ENCODE results near the gene RDH11. TPM values are rescaled to one million over a fixed set of nuclear protein-coding genes. Genes with fewer than 3 reads are reported as not detected.

The RDH11 gene
- total RNA-seq, 4 donors from 2014 or later: 35.6 to 74.6 (median 48.0) TPM

DNA sequence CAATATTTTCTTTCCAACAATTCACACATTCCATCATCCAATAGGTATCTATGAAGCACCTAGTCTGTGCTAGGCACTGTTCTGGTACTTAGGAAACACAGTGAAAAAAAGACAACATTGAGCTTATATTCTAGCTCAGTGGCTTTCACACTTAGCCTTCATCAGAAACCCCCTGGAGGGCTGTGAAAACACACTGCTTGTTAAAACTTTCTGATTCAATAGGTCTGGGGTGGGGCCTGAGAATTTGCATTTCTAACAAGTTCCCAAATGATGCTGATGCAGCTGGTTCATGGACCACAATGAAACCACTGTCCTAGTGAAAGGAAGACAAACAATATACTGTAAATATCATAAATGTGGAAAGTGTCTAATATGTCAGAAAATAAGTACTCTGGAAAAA, 27.0 kb downstream of the RDH11 start:
- Histone ChIP-seq H3K36me3 (no peaks in the 10 kb centered on the region), H3K27me3 (no peaks in the 10 kb centered on the region), H3K4me1 (peaks cover 7 to 66% (median 32%) of the 10 kb centered on the region in 3 donors), H3K9me3 (no peaks in the 10 kb centered on the region), H3K4me3 (no peak overlapping the region), H3K27ac (no peak overlapping the region)
- no peak for DNase-seq
- TF ChIP-seq POLR2A (IDR thresholded peaks at IDR 0.05): no peak
- TF ChIP-seq, protein P1, sequence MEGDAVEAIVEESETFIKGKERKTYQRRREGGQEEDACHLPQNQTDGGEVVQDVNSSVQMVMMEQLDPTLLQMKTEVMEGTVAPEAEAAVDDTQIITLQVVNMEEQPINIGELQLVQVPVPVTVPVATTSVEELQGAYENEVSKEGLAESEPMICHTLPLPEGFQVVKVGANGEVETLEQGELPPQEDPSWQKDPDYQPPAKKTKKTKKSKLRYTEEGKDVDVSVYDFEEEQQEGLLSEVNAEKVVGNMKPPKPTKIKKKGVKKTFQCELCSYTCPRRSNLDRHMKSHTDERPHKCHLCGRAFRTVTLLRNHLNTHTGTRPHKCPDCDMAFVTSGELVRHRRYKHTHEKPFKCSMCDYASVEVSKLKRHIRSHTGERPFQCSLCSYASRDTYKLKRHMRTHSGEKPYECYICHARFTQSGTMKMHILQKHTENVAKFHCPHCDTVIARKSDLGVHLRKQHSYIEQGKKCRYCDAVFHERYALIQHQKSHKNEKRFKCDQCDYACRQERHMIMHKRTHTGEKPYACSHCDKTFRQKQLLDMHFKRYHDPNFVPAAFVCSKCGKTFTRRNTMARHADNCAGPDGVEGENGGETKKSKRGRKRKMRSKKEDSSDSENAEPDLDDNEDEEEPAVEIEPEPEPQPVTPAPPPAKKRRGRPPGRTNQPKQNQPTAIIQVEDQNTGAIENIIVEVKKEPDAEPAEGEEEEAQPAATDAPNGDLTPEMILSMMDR (IDR thresholded peaks at IDR 0.05): no peak
- intact Hi-C loops (cut with DNase I): loop anchor here (10.0 kb wide), 1 partner anchor 54 kb away; the partner anchor contains the start of gene ARG2

DNA sequence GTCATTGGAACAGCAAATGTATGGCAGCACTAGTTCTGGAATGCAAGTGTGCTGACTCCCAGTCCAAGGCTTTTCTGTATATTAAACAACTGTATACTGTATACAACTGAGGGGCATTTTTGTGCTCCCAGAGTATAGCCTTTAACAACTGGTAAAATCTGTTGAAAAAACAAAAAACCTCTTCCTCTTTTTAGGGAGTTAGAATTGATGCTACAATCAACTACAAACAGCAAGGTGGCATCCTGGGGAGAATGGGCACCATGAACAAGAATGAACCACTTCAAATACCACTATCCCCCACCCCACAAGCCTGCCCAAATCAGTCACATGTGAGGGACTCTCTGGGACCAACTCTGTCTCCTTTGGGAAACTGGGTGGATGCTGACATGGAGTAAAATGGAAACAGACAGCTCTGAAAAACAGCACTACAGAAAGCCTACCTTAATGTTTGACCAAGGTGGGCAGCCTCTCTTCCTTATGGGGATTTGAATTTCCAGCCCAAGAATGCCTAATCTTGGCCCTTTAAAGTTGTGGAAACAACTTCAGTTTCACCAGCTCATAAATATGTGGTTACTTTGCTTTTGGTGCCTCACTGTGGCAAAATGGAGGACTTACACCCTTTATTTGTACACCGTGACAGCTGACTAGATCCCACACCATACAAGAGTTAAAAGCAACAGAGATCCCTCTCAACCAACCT, 28.7 kb downstream of the RDH11 start:
- no peak for DNase-seq
- intact Hi-C loops (cut with DNase I): loop anchor here (10.0 kb wide), 1 partner anchor 52 kb away; the partner anchor contains the start of gene ARG2
- Histone ChIP-seq H3K4me3 (no peak overlapping the region), H3K4me1 (peaks cover 0 to 55% (median 20%) of the 10 kb centered on the region in 3 donors), H3K27ac (no peak overlapping the region), H3K9me3 (no peaks in the 10 kb centered on the region), H3K36me3 (peaks cover 0 to 3% (median 0%) of the 10 kb centered on the region in 3 donors), H3K27me3 (no peaks in the 10 kb centered on the region)
- 9 to 17% methylated on average over 1 of the region's 1 CpG for WGBS, 2 donors
- TF ChIP-seq, protein P1 (IDR thresholded peaks at IDR 0.05): peak; percentile 38 to 76 (median 55)
- no peak for TF ChIP-seq POLR2A (IDR thresholded peaks at IDR 0.05)

DNA sequence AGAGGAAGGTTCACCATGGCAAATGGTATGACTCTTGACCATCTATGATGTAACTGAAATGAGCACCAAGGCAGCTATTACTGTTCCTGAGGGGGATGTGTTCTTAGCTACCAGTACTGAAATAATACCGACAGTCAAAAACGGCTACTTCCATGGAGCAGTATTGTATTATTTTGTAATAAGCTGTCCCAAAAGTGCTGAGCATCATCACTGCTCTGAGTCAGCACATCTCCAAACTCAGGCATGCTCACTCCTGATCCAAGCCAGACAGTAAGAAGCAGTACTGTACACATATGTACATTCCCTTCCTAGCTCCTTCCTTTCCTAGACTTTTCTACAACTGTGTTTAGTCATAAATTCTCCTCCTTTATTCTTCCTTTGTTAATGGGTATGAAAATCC, 29.7 kb downstream of the RDH11 start:
- 58 to 64% methylated on average over 2 of the region's 2 CpGs for WGBS, 2 donors
- peaks cover 0 to 13% (median 0%) of the 10 kb centered on the region in 3 donors for H3K36me3 ChIP-seq
- H3K4me3 ChIP-seq: no peak overlapping the region
- peaks cover 0 to 45% (median 19%) of the 10 kb centered on the region in 3 donors for H3K4me1 ChIP-seq
- DNase-seq: no peak
- TF ChIP-seq, protein P1 (IDR thresholded peaks at IDR 0.05): no peak
- no peak for TF ChIP-seq POLR2A (IDR thresholded peaks at IDR 0.05)
- H3K27ac ChIP-seq: no peak overlapping the region
- intact Hi-C loops (cut with DNase I): loop anchor here (10.0 kb wide), 1 partner anchor 51 kb away; the partner anchor contains the start of gene ARG2
- H3K27me3 ChIP-seq: no peaks in the 10 kb centered on the region
- H3K9me3 ChIP-seq: no peaks in the 10 kb centered on the region

DNA sequence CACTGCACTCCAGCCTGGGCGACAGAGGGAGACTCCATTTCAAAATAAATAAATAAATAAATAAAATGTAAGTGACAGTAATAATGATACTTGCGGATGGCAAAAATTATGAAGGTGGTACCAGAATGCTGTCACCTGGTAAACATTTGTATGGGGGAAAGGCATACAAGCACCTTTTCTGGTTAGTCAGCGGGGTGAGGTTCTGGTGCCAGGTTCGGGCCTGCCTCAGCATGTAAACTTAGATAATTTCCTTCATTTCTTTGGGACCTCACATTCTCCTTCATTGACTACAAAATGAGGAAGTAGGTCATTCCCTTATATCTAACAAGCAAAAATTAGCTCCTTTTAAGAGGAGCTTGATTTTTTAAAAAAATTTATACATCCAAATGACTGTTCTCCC, 31.9 kb downstream of the RDH11 start:
- no peak overlapping the region for H3K4me3 ChIP-seq
- DNase-seq: no peak
- no peaks in the 10 kb centered on the region for H3K27me3 ChIP-seq
- peak overlapping the region in 3 of 4 donors; percentile 17 to 30 (median 28) for H3K27ac ChIP-seq
- H3K36me3 ChIP-seq: peaks cover 0 to 36% (median 4%) of the 10 kb centered on the region in 3 donors
- H3K4me1 ChIP-seq: peaks cover 0 to 41% (median 19%) of the 10 kb centered on the region in 3 donors
- TF ChIP-seq POLR2A (IDR thresholded peaks at IDR 0.05): no peak
- TF ChIP-seq, protein P1 (IDR thresholded peaks at IDR 0.05): no peak
- WGBS, 2 donors: 46 to 54% methylated on average over 4 of the region's 4 CpGs
- H3K9me3 ChIP-seq: no peaks in the 10 kb centered on the region
- intact Hi-C loops (cut with DNase I): loop anchor here (10.0 kb wide), 1 partner anchor 49 kb away; the partner anchor contains the start of gene ARG2

DNA sequence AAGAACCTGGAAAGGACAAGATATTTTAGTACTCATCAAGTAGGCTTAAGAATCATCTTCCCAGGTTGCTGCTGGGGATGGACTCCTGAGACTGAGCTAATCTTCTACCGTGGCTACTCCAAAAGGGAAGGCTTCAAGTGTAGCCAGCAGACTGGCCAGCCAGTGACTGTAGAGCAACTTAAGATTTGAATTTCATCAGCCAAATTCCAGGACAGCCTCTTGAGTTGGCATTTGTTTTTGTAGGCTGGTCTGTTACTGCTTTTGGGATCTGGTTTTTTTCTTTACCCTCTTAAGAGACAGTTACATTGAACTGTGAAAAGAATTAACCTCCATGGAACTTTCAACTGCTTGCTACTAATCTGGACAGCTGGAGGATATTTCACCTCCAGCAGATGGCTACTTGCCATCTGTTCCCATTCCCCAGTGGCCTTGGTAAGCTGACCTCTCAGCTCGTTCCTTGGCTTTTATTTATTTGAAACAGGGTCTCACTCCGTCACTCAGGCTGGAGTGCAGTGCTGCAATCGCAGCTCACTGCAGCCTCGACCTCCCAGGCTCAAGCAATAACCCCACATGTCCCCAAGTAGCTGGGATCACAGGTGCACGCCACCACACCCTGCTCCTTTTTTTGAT, 41.8 kb downstream of the RDH11 start:
- no peak for TF ChIP-seq POLR2A (IDR thresholded peaks at IDR 0.05)
- TF ChIP-seq, protein P1 (IDR thresholded peaks at IDR 0.05): no peak
- peaks cover 13 to 100% (median 28%) of the 10 kb centered on the region in 3 donors for H3K36me3 ChIP-seq
- intact Hi-C loops (cut with DNase I): no loop called here
- H3K9me3 ChIP-seq: no peaks in the 10 kb centered on the region
- no peaks in the 10 kb centered on the region for H3K27me3 ChIP-seq
- WGBS, 2 donors: 74 to 88% methylated on average over 5 of the region's 6 CpGs
- H3K4me1 ChIP-seq: no peaks in the 10 kb centered on the region
- H3K4me3 ChIP-seq: no peak overlapping the region
- DNase-seq: no peak
- H3K27ac ChIP-seq: no peak overlapping the region

Measured in esophagus squamous epithelium (tissue), 5 donors.